IPS DF 4.7 (cell line): Measurements from ENCODE around the gene STX18.
"Not testable (repeated sequence)": the region's sequence is repeated elsewhere in the genome, so short reads cannot be mapped to it uniquely, and the experiment has no call there.

Source experiments
- DNase-seq: peaks from one replicate; pipeline ENCODE4 v3.0.0-alpha.2; 2013; ENCODE audit warnings: low spot score; ENCODE audit errors: extremely low read depth

Gene STX18

DNA sequence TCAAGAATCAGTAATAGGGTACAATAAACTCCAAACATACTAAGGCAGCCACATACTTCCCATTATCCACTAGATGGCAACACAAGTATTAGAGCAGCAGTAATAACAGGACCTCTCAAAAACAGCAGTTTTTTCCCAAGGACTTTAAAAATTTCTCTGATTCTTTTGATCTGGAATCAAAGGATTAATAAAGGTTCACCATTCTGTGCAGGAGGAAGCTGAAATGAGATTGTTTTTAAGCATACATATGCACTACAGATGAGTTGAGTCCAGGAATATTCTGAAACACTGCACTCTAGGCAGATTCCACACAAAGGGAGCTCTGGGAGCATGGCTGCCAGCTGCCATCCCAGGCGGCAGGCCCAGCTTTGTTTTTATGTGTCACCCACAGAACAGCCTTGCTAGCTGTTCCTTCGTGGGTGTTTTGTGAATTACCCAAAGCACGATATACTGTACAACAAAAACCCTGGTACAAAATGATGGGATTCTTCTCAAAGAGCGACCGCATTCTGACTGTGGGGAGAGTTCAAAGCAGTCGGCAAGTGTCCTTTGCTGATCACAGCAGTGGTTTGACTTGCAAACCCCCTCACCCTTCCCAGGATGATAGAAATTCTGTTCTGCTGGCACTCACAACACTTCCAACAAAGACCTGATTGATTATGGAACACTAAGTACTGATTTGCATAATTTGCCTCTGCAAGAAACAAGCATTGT lies 61.0 kb downstream of the STX18 start:
- DNase-seq: no peak

DNA sequence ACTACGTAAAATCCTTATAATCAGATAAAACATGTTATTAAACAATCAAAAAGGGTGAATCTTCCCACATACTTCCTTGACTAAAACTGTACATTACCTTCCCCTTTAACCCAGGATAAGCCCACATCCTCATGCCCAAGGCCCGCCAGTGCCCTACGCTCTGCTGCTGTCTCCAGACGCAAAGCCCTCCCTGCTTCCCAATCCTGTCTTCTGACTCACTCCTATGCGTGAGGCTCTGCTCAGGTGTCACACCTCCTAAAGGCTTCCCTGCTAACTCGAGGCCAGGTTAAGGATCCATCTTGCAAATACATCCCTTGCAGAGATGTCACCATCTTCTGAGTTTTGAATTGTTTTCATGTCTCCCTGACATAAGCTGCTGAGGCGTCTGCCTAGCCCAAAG lies 61.6 kb downstream of the STX18 start:
- DNase-seq: no peak

DNA sequence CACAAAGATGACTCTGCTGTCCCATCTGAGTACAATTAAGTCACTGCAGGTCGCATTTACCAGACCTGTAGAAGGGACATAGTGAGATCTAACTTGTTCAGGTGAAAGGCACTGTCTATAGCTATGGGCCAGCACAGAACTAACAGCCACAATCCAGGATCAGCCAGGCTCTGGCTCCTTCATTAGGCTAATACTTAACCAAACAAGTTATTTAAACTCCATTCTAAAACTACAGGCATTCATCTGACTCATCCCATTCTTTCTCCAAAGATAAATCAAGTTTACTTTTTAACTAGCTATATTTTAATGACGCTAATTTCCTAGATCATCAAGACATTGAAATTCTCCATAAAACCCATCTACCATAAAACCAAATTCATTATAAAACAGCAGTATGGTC lies 62.5 kb downstream of the STX18 start:
- no peak for DNase-seq

DNA sequence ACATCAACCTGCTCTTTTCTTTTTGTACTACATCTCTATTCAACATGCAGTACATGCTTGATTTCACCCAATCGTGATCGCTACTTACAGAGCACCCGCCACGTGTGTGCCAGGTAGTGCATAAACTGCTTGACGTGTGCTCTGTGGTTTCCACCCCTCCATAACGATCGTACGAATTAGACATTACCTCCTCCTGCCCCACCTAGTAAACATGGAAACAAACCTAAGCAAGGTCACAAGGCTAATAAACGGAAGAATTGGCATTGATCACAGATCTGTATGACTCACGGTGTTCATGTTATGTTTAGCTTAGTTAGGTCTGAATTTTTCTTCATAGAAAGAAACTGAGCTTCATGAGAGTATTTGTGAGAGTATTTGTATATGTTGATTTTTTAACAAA lies 64.1 kb downstream of the STX18 start:
- no peak for DNase-seq

DNA sequence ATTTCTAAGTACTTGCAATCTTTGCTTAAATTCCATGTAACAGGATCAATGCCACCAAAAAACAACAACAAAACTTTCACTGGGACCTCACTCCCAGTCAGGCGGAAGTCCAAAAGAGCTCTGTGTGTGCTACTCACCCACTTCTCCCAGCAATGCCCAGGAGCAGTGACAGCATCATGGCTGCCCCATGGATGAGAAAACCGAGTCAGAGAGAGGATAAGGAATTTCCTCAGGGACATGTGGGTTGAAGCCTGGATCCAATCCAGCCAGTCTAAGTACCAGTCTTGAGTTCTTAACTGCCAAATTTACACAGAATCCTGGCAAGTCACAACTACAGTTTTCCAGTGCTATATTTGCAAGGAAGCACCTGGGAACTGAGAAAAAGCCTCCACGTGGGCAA lies 64.5 kb downstream of the STX18 start:
- DNase-seq: no peak

DNA sequence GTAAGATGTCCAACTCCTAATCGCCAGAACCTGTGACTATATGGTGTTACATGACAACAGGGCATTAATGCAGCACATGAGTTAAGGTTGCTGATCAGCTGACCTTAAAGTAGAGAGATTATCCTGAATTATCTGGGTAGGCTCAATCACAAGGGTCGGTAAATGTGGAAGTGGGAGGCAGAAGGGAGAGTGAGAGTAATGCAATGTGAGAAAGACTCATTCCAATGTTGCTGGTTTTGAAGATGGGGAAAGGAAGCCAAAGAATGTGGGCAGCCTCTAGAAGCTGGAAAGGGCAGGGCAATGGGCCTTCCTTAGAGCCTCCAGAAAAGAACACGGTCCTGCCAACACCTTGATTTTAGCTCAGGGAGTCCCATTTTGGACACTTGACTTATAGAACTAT lies 67.4 kb downstream of the STX18 start:
- DNase-seq: no peak

DNA sequence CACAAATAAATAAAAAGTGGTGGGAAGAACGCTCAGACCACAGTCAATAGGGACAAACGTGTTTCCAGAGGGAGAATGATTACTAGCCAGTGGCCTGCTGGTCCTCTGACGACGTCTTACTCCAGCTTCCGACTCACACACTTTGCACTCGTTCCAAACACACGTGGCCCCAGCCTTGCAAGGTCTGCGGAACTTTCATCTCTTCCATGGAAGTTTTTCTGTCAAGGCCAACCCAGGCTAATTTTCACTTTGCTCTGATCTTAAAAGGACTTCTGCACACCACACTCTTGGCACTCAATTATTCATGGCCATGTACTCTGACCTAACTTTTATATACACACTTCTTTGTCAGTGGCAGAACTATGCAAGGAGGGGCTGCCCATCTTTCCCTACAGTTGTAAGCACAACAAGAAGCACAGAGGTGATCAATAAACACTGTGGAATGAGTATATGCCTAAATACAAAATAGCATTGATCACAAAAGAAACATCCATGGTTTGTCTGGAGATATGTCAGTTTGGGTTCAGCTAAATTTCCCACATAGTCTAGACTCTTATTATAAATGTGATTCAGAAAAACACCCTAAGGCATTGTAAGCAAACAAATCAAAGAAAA lies 69.4 kb downstream of the STX18 start:
- DNase-seq: no peak

DNA sequence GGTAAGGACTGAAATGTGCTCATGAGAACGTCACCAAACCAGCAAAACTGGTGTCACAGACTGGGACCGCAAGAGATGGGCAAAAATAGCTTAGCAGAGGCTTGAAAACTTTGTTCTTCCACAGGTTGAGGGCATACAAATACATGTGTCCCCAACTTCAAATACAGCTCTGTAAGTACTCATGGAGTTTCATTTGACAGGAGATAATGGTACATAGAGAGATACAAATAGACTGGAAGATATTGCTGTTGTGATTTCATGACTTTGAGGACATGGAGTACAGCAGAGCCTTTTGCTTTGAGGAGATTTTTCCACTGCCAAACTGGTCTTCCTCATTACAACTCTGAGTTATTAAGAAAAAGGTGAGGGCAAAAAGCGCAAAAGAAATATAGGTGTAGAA lies 70.7 kb downstream of the STX18 start:
- no peak for DNase-seq

DNA sequence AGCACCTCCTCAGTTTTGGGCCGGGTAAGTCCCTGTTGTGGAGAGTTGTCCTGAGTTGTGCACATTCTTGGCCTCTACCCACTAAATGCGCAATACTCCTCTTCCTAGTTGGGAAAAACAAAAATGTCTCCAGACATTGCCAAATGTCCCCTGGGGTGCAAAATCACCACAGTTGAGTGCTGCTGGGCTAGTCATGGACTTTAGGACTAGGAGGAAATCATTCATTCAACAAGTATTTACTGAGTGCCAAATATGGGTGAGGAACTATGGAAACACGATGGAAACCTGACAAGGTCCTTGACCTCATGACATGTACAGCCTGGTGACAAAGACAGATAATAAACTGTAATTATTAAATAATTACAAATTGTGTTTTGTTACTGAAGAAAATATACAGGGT lies 71.6 kb downstream of the STX18 start:
- no peak for DNase-seq

DNA sequence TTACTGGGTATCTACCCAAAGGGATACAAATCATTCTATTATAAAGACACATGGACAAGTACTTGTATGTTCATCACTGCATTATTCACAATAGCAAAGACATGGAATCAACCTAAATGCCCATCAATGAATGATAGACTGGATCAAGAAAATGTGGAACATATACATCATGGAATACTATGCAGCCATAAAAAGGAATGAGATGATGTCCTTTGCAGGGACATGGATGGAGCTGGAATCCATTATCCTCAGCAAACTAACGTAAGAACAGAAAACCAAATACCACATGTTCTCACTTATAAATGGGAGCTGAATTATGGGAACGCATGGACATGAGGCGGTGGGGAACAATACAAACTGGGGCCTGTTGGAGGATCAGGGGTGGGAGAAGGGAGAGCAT lies 76.6 kb downstream of the STX18 start:
- not testable (repeated sequence) for DNase-seq

DNA sequence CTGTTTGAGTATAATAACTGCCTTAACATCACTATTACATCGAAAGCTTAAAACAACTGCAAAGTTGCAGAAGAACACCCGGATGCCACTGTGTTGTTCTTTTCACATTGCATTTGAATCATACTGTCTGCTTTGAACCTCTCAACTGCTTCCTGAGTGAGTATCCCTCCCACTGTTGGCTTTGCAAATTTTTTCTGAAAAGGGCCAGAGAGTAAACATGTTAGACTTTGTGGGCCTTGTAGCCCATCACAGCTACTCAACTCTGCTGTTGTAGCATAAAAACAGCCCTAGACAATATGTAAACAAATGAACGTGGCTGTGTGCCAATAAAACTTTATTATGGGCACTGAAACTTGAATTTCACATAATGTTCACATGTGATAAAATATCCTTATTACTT lies 78.9 kb downstream of the STX18 start:
- no peak for DNase-seq

DNA sequence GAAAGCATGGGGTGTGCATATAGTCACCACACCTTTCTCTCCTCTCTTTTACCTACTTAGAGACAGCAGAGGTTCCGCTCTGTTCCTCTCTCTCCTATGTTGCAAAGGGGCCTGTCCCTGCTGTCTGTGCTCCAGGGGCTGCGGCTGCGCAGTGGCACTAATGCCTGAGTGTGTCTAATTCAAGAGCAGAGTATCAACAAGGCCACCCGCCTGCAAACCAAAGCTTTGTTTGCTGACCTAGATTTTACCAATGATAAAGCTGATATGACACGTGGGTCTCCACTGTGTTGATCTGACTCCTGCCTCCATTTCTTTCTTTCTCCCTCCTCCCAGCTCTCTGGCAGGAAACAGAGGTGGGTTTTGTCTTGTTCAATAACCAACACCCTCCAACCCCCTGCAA lies 80.0 kb downstream of the STX18 start:
- no peak for DNase-seq

DNA sequence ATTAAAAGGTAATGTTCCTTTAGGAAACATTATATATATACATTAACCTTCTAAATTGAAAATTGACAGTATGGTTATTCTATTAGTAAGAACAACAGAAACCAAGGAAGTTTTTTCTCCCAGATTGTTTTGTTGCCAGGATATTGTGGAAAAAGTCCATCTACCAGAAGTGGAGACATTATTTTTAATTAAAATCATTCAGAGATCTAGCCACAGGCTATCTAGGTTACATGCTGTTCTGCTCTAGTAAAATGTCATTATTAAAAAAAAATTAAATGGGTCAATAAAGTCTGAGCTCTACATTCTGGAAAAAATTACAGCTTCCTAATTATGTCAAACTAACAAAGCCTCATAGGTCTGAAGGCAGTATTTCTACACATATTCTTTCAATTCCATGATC lies 80.7 kb downstream of the STX18 start:
- no peak for DNase-seq

DNA sequence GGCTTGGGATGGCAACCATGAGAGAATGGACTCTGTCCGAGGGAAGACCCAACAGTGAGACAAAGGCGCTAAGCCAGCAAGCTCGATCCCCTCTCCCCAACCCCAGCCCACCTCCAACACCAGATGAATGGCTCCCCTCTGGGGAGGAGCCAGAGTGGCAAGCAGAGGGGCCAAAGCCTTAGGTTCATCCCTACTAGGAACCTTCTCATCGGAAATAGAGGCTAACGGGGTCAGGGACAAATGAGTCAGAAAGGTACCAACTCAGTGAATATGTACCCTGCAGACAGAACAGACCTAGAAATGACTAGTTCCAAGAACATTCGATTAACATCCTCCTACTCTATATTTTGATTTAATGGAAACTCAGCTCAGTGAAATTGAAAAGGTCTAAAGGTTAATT lies 81.1 kb downstream of the STX18 start:
- no peak for DNase-seq

DNA sequence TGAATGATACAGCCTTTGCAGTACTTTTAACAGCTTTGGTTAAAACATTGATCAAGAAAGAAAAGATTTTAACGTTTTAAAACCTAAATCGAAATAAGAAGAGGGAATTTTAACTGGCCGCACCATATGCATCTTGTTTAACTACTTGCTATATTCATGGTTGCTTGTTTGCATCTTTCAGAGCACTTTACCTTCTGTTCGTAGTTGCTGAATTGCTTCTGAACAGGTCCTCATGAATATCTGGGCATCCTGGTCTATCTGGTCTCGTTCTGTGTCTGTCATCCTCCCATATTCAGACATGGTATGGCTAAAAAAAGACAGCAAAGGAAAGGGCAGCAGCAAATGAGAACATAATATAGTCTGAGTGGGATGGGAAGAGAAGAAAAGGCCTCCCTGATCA lies 82.7 kb downstream of the STX18 start:
- DNase-seq: no peak

DNA sequence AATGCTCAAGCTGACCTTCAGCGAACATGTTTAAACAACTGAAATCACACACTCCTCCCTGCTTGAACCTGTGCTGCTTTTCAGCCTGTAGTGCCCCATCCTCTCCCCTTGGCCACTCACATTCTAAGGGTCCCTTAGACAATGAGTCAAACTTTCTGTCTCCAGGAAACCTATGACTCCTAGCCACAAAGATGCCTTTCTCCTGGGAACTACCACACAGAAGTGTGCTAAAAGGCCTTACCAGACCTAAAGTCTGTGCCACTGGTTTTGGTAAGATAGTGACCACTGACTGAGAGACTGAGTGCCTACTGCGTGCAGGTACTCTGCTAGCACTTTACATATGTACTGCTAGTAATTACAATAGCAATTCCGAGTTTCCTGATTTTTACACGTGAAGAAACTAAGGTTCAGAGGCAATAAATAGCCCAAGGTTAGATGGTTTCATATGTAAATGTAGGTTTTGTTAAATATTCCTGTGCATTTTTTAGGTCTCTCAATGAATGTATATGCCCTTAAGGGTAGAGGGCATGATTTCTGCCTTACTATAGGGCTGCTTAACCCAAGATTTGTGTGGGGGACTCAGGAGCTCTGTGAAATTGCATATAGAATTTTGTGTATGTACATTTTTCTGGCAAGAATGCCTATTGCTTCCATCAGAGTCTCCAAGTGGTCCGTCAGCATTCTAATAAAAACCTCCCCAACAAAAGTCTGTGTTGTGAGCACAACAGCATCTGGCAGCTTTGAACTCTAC lies 83.9 kb downstream of the STX18 start:
- no peak for DNase-seq

DNA sequence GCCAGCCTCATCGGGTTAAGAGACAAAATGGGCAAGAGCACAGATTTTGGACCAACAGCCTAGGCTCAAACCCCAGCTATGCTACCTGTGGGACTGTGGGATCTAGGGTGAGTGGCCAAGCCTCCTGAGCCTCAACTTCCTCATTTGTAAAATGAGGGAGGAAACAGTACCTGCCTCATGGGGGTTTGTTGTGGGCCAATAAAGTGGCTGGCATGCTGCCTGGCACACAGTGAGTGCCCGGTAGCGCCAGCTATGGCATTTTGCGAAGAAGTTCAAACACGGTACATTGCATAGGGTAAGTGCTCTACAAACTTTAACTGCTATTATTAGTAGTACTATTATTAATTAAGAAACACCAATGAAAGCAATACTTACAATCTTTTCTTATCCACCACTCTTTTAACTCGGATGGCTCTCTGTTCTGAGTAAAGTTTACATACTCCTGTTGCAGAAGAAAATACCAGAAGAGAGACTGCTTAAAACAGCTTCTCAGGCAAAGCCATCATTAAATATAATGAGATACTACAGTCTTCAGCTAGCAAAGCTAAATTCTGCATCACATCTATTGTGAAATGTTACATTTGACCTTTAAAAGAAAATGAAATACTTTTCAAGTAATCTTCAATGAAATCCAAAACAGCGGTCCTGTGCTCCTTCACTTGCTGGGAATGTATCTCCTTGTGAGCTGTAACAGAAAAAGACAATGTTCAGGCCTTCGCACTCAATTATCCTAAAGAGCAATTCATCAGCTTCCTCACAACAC lies 84.9 kb downstream of the STX18 start:
- DNase-seq: no peak

DNA sequence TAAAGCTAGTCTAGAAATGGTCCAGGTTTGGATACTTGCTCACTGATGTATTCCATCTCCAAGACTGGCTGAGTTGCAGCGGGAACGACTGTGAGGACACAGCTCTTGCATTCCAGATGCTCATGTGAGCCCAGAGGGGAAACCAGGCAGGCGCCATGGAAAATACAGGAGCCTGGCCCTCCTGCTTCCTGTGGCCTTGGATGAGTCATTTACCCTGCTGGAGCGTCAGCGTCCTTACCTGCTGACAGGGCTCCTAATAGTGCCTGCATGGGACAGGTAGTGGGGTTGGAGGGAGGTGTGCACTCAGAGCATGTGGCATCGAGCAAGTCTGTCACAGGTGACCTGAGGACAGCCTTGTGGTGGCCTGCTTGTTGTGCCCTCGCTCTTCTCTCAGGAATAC lies 85.5 kb downstream of the STX18 start:
- no peak for DNase-seq

DNA sequence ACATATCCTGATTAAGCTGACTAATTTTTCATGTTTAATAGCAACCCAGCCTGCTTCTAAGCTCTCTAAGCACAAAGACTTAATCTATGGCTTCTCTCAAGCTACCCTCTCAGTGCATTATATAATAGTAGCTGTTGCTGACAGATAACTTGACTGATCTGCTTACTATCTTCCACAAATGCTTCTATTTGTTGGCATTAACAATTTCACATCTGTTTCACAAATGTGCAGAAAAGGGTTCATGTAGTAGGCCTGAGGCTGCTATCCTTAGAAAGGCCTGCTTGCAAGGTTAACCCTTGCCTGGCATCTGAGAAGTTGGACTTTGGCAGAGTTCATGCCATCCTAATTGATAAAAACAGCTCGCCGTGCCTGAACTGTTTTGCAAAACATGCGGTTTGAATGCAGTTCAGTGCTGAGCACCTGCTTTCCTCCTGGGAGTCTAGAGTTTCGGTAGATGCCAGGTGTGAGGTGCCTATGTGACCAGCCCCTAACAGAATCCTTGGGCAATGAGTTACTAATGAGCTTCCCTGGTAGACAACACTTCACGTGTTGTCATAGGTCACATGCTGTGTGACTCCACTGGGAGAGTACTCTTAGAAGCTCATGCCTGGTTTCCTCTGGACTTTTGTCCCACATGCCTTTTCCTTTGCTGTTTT lies 86.5 kb downstream of the STX18 start:
- no peak for DNase-seq

DNA sequence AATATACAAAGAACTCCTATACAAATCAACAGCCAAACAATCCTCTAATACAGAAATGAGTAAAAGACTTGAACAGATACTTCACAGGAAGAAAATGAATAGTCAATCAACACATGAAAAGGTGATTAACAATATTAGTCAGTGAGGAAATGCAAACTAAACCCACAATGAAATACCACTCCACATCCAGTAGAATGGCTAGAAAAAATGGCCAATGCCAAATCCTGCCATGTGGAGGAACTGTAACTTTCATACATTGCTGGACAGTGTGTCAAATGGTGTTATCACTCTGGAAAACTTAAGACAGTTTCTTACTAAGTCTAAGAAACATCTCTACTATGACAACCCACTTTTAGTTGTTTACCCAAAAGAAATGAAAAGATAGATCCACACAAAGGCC lies 95.4 kb downstream of the STX18 start:
- no peak for DNase-seq

DNA sequence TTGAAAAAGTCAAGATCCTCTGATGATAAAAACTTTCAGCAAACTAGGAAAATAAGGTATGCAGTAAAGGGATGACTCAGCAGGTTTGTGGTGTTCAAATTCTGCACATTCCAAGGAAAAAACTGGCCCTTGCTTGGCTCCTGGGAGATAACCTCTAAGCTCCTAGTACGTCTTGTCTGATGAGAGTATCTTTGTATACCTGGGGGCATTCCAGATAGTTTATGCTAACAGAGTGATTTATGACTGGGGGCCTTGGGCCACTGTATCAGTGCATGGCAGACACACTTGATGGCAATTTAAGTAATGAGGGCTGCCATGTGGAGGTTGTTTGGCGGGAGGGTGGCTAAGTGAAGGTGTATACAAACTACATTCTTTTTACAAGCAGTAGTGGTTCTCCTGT lies 98.0 kb downstream of the STX18 start:
- no peak for DNase-seq
